NCI-H2107 treated with DMSO at 0.1 percent for 48 hours (cell line): ENCODE data around the gene AFF3.
"Not testable (repeated sequence)": the region's sequence is repeated elsewhere in the genome, so short reads cannot be mapped to it uniquely, and the experiment has no call there.

ENCODE experiments used
- DNase-seq: peaks from one replicate; lab custom pipeline; 2025; ENCODE audit not compliant: unreplicated experiment; lab: John Stamatoyannopoulos, UW

AFF3 gene

GRCh38 chr2:99806758-99807157 lies 335.6 kb downstream of the AFF3 start:
- DNase-seq: no peak

DNA sequence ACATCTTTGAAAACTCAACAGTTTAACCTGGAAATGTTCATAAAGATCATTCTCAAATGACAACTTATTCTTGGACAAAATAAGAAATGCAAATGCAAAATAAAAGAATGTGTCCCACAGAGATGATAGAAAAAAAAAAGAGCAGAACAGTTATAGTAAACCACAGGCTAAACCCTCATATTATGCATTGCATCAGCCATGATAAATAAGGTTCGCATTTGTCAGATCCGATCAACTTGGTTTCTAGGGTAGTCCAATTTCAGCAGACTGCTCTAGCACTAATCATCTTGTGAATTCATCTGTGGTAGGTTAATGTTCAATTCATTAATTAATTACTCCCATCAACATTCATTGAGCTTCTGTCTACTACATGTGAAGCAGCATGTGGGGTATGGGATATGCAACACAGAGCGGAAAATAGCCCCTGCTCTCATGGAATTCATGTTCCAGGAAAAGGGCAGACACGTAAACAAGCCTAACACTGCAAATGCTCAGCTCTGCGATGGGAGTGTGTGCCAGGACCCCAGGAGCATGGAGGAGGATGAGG lies 336.4 kb downstream of the AFF3 start:
- no peak for DNase-seq

DNA sequence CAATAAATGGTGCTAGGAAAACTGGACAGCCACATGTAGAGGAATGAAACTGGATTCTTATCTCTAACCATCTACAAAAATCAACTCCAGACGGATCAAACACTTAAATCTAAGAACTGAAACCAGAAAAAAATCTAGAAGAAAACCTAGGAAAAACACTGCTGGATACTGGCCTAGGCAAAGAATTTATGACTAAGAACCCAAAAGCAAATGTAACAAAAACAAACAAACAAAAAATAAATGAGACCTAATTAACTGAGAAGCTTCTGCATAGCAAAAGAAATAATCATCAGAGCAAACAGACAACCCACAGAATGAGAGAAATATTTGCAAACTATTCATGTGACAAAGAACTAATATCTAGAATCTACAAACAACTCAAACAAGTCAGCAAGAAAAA lies 338.5 kb downstream of the AFF3 start:
- no peak for DNase-seq

- DNase-seq: no peak
Measured at GRCh38 chr2:99802734-99803133, 339.7 kb downstream of the AFF3 start.

- no peak for DNase-seq
Measured at GRCh38 chr2:99801327-99801901, 341.0 kb downstream of the AFF3 start.

- no peak for DNase-seq
Measured at GRCh38 chr2:99797475-99797874, 344.9 kb downstream of the AFF3 start.

DNA sequence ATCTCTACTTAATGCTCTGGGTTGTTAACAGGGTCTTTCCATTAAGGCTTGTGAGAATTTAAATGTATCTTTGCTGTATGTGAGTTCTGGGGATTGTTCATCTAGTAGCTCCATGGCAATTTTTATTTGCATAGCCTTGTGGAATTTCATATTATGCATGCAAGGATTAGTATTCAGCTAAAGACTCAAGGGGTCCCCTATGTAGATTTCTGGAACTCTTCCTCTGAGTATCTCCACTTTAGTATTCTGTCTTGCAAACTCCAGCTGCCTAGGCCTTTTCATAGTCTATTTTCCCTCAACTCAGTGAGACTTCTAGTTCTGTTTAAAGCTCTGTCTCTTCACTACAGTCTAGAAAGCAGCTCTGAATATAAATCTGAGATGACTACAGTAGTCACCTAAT lies 348.0 kb downstream of the AFF3 start:
- no peak for DNase-seq

DNA sequence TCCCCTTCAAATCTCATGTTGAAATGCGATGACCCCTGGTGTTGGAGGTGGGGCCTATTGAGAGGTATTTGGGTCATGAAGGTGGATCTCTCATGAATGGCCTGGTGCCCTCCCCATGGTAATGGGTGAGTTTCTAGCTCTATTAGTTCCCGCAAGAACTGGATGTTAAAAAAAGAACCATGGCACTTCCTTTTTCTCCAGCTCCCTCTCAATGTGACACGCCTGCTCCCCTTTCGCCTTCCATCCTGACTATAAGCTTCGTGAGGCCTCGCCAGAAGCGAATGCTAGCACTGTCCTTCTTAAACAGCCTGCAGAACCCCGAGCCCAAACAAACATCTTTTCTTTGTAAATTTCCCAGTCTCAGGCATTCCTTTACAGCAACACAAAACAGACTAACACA lies 349.4 kb downstream of the AFF3 start:
- no peak for DNase-seq

GRCh38 chr2:99789849-99790248 lies 352.5 kb downstream of the AFF3 start:
- DNase-seq: no peak

- no peak for DNase-seq
Measured at GRCh38 chr2:99787769-99788382, 354.5 kb downstream of the AFF3 start.

GRCh38 chr2:99786636-99787390 lies 355.6 kb downstream of the AFF3 start:
- no peak for DNase-seq

DNA sequence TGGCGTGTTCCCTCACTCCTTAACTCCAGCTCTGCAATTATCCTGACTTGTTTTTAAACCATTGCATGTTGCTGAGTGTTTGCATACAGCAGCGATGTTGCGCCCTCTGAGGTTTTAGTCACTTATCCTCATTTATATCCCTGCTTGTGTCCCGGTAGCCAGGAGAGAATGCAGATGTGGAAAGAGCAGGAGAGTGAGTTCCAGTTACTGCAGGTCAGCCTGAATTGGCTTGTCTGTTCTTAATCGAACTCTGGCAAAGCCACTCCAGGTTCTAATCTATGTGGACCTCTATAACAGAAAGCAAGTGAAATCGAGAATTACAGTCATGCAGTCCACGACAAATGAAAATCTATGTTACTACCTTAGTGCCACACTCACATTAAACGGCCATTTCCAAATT lies 357.4 kb downstream of the AFF3 start:
- DNase-seq: no peak

- DNase-seq: no peak
Measured at GRCh38 chr2:99784282-99784681, 358.1 kb downstream of the AFF3 start.

GRCh38 chr2:99780276-99780675 lies 362.1 kb downstream of the AFF3 start:
- no peak for DNase-seq

GRCh38 chr2:99779276-99779675 lies 363.1 kb downstream of the AFF3 start:
- DNase-seq: no peak

GRCh38 chr2:99777656-99778290 lies 364.6 kb downstream of the AFF3 start:
- DNase-seq: no peak

DNA sequence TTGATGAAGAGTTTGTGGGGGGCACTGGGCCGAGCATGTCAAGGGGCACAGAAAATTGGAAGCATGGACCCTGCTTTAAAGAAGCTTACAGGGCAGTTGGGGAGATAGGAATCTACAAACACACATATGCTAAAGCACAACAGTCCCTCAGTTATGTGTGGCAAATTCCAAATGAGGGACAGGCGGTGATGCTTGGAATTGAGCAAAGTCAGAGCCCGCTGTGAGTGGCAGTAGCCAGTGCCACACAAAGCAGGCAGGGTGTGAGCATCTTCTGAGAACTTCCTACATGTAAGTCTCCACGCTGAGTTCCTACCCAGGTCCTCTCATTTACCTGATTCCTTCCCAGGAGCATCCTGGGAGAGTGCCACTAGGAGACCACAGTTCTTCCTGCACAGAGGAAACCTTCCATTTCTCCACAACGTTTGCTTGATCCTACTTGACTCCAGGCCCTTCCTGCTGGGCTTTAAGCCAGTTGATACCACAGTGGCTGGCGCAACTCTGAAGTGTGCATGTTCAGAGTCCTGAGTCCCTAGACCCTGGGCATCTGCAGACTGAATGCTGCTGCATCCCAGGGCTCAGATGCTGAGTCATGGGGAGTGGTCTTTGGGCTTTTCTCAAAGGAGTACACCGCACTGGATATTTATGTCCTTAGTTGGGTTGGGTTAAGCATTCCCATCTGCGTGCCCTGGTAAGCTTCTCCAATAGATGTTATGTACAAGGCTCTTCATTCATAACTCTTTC lies 365.3 kb downstream of the AFF3 start:
- DNase-seq: no peak

GRCh38 chr2:99776206-99776905 lies 366.0 kb downstream of the AFF3 start:
- no peak for DNase-seq

DNA sequence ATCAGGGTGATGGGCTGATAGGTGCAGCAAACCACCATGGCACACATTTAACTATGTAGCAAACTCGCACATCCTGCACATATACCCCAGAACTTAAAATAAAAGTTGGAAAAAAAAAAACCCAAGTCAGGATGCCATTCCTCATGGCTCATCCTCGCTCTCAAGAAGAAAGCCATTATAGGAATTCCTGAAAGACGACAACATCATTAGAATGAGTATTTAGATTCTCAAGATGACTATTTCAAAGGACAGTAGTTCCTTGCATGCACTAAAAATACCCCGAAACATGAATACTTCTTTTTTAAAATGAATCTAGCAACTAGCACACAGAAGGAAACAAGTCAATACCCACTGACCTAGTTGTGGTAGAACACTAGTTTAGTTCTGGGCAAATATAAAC lies 366.8 kb downstream of the AFF3 start:
- no peak for DNase-seq

DNA sequence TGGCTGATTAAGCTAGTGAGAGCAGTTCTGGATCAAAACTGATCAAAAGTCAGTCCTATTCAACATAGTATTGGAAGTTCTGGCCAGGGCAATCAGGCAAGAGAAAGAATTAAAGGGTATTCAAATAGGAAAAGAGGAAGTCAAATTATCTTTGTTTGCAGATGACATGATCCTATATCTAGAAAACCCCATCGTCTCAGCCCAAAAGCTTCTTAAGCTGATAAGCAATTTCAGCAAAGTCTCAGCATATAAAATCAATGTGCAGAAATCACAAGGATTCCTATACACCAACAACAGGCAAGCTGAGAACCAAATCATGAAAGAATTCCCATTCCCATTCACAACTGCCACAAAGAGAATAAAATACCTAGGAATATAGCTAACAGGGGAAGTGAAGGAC lies 368.7 kb downstream of the AFF3 start:
- not testable (repeated sequence) for DNase-seq
